GM20431 (cell line): ENCODE results near the gene COA1.

Source experiments
- in situ Hi-C: fragments of 300-500 bp; cut with MseI, MboI; formaldehyde crosslinking; loops from one replicate; pipeline ENCODE4 v1.15.0; 2020; ENCODE audit warnings: low sequenced_read_pairs; ENCODE audit not compliant: unreplicated experiment

COA1 gene

DNA sequence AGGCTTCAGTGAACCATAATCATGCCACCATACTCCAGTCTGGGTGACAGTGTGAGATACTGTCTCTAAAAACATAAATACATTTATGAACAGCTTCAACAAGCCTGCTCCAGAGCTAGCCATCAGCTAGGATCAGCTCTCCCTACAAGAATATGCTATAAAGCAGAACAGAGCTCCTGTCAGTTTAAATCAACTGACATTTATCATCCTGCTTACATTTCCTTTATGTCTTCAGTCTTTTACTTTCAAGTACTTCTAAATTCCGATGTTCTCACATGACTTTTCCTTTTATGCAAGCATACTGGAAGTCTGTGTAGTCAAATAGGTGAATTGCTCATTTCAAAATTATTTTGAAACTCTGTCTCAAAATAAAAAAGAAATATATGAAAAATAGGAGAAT lies 64.6 kb downstream of the COA1 start:
- in situ Hi-C loops = no loop called here

GRCh38 chr7:43660141-43660540 lies 69.2 kb downstream of the COA1 start:
- in situ Hi-C loops = no loop called here

- in situ Hi-C loops = no loop called here
Measured at GRCh38 chr7:43659549-43659896, 69.8 kb downstream of the COA1 start.

GRCh38 chr7:43658718-43659548 lies 70.4 kb downstream of the COA1 start:
- in situ Hi-C loops = no loop called here

DNA sequence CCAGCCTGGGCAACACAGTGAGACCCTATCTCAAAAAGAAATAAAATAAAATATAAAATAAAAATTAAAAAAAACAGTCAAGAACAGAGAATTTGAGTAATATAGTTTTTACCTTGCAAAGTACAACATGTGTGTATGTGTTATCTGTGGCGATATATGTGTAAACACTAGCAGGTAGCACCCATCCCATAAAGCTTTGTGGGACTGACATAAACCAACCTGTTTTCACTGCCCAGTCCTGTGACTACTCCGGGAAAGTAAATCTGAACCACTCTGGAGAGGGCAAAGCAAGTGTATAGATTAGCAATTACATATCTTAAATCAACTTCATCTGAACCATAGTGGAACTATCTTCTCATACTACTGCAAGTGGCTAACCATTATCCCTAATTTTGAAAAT lies 72.3 kb downstream of the COA1 start:
- in situ Hi-C loops = no loop called here

DNA sequence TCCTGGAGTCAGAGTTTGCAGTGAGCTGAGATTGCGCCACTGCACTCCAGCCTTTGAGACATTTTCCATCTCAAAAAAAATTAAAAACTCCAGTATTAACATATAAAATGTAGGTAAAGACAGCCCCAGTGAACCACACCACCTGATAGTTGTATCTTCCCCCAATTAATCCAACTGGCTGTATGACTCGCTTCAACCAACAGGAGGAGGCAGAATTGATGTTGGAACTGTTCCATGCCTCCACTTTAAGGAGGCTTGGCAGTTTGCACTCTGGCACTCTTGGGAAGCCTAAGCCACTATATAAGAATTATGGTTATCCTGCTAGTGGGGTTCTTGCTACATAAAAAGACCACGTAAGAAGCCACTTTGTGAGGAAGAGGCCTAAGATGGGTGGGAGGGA lies 73.7 kb downstream of the COA1 start:
- in situ Hi-C loops = no loop called here

DNA sequence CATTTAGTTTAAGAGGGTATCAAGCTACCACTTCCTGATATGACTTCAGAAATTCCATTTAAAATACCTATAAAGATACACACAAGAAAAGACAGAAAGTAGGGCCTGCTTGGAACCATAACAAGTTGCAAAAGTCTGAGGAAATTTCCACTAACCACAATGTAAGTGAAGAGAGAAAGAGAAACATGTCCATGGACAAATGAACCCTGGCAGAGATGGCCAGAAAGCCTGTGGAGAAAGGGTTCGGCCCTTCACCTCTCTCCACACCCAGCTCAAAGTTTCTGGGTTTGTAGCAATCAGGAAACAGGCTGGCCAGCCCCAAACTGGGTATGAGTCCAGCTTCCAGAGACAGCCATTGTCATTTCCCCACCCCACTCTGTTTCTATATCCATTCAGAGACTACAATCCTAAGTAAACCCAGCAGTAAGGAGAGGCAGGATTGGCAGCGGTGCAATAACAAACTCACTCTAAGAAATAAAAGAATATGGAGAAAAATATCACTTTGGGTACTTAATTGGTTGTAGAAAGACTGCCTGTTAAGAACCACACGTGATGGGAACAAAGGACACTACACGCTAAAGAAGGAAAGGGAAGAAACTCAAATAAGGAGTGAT lies 75.3 kb downstream of the COA1 start:
- in situ Hi-C loops = no loop called here

DNA sequence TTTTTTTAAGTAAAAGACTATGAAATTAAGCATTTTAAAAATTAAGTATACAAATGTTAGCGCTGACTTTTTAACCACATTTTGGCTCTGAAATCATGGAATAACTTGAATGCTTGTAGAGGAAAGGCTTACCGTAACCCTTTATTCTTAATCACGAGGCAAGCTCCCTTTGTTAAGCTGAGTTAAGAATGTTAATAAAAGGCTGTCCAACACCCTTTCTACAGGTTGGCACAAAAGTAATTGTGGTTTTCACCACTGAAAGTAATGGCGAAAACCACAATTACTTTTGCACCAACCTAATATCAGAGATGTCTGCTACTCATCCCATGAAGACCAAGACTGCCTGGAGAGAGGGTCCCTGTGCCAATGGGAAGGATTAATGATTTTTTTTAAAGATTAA lies 75.9 kb downstream of the COA1 start:
- in situ Hi-C loops = no loop called here

DNA sequence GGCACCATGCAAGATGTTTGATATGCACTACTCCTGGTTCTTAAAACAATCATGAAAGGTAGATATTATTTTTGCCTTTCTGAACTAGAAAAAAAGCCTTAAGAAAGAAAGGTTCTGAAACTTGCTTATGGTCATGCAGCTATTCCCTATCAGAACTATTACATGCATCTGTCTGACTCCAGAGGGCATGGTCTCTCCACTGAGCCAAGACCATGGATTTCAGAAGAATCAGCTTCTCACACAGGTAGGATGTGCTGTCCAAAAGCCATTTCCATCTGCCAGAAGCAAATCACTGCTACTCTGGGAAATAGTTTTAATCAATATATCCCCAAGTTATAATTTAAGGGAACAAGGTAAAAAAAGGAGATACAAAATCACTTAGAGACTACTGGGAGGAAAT lies 77.0 kb downstream of the COA1 start:
- in situ Hi-C loops = no loop called here

DNA sequence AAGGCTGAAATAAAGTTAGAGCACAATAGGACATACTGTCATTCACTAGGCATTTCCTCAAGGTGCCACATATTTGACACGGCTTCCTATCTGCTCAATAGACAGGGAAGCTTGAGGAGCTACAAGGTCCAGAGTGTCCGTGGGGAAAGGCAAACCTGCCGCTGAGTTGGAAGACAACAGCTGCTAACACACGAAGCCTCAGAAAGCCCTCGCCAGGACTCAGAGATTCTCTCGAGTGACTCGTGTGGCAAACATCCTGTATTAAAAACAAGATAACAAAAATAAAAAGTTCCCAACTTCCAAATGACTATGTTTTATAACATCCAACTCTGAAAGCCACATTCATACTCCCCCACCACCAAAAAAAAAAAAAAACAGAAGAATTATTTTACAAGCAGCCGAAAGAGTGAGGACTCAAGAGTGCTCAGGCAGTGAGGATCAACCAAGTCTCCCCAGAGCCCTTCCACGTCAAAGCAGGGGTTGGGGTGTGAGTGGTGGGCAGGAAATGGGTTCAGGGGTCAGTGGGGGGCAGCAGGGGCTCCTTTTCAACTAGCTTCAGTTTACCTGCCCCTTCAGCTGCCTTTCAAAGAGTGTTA lies 78.8 kb downstream of the COA1 start:
- in situ Hi-C loops = no loop called here

- in situ Hi-C loops = no loop called here
Measured at GRCh38 chr7:43649755-43650274, 79.5 kb downstream of the COA1 start.

- in situ Hi-C loops = no loop called here
Measured at GRCh38 chr7:43648473-43649406, 80.6 kb downstream of the COA1 start.

GRCh38 chr7:43647673-43648472 lies 81.5 kb downstream of the COA1 start:
- in situ Hi-C loops = no loop called here

DNA sequence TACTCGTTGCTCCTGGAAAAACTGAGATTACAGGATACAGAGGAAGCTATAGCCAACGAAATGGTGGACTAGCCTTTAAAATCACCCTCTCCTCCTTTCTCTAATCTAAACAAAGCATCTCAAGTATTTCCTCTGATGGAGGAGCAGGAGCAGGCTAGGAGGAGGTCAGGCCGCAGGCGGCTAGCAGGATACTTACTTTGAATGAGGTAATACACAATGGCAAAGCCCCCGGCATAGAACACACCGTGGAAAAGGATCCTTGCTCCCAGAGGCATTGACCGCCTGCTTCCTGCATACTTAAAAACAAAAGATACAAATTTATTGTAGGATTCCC lies 82.0 kb downstream of the COA1 start:
- in situ Hi-C loops = no loop called here

DNA sequence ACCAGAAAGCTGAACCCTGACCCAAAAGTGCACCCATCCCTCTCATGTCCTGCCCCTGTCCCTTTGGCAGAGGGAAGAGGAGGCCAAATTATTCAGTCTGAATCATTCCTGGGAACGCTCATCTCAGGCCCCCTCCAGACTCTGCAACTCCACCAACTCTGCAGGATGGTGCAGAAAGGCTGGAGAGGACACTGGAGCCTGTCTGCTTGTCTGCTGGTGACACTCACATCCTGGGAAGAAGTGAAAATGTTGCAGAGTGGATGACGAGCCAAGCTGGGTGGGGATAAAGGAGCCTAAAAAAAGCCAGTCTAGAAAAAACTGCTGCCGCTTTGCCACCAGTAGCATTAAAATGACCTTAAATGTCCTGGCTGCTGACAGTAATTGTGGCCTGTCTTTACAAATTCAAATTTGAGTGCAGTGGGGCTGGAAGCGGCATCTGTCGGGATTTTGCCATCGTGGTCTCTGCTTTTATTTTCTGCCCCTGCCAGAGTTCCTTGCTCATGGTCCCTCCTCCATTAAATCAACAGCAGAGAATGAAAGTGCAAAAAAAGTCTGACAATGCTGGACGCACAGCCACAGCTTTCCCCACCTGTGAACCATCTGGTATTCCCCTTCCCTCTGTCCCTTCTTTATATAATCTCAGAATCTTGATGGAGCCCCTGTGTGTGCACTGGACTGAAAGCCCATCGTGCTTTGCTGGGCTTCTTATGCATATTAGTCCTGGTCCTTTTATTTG lies 82.6 kb downstream of the COA1 start:
- in situ Hi-C loops = no loop called here

DNA sequence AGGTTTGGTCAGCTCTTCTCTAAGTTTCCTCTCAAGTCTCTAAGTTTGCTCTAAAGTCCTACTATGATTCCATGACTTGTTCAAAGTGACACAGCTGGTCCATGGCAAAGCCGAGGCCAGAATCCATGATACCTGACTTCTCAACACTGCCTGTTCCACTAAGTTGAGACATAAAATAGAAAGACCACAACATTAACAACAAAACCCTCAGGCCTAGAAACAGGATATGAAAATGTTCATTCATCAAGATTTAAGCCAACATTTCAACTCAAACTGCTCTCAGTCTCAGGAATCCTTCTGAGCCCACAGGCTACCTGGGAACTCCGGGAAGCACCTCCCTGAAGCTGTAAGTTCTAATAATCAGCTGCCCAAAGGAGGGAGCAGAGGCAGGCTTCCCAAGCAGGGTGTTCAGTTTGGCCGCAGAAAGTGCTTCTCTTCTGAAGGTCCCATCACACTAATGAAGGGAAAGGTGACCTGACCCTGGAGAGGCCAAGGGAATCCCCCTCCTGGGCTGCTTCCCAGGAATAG lies 83.6 kb downstream of the COA1 start:
- in situ Hi-C loops = no loop called here

GRCh38 chr7:43643846-43644245 lies 85.5 kb downstream of the COA1 start:
- in situ Hi-C loops = no loop called here

- in situ Hi-C loops = no loop called here
Measured at GRCh38 chr7:43642897-43643630, 86.3 kb downstream of the COA1 start.
